Measurements from ENCODE around the gene PKD2.
A peak's percentile ranks its signal among the peaks of the same experiment; 100 is the strongest.
"Not testable (repeated sequence)": the region's sequence is repeated elsewhere in the genome, so short reads cannot be mapped to it uniquely, and the experiment has no call there.

The PKD2 gene

GRCh38 chr4:88097301-88097700 is 89.9 kb downstream of the PKD2 start:
- peaks cover 29 to 80% (median 43%) of the 10 kb centered on the region in 10 experiments for H3K4me1 ChIP-seq
- no peak overlapping the region for H3K9ac ChIP-seq
- no peaks in the 10 kb centered on the region for H4K20me1 ChIP-seq
- no peaks in the 10 kb centered on the region for H3K36me3 ChIP-seq
- H3K27ac ChIP-seq: peak overlapping the region in 3 of 11 experiments; percentile 6 to 70 (median 68); a peak in 4 of 22 replicates
- TF ChIP-seq Cebpa-rat (IDR thresholded peaks at IDR 0.05): no peak
- H3K27me3 ChIP-seq: no peaks in the 10 kb centered on the region
- no peak overlapping the region for H3K4me3 ChIP-seq
- peak overlapping the region in 7 of 11 experiments; percentile 2 to 54 (median 34); a peak in 12 of 22 replicates for H3K4me2 ChIP-seq
- H3K9me3 ChIP-seq (replicated peaks in 1 of 11): peaks cover 0 to 14% (median 0%) of the 10 kb centered on the region in 11 experiments; a peak in 3 of 22 replicates

- H4K20me1 ChIP-seq: no peaks in the 10 kb centered on the region
- TF ChIP-seq Cebpa-rat (IDR thresholded peaks at IDR 0.05): no peak
- no peaks in the 10 kb centered on the region for H3K36me3 ChIP-seq
- peak overlapping the region in 4 of 11 experiments; percentile 6 to 70 (median 46); a peak in 5 of 22 replicates for H3K27ac ChIP-seq
- H3K27me3 ChIP-seq: no peaks in the 10 kb centered on the region
- peaks cover 0 to 13% (median 0%) of the 10 kb centered on the region in 11 experiments; a peak in 3 of 22 replicates for H3K9me3 ChIP-seq (replicated peaks in 1 of 11)
- H3K4me1 ChIP-seq: peaks cover 29 to 76% (median 43%) of the 10 kb centered on the region in 10 experiments
- H3K4me2 ChIP-seq: peak overlapping the region in 7 of 11 experiments; percentile 2 to 54 (median 34); a peak in 12 of 22 replicates
- no peak overlapping the region for H3K9ac ChIP-seq
- no peak overlapping the region for H3K4me3 ChIP-seq
Measured at GRCh38 chr4:88097781-88098180, 90.3 kb downstream of the PKD2 start.

GRCh38 chr4:88098993-88099752 is 91.7 kb downstream of the PKD2 start:
- TF ChIP-seq Cebpa-rat (IDR thresholded peaks at IDR 0.05): no peak
- Histone ChIP-seq H3K9ac (peak overlapping the region in 5 of 11 experiments; percentile 12 to 61 (median 21); a peak in 5 of 22 replicates), H3K9me3 (replicated peaks in 1 of 11) (peaks cover 0 to 13% (median 0%) of the 10 kb centered on the region in 11 experiments; a peak in 3 of 22 replicates), H3K27me3 (no peaks in the 10 kb centered on the region), H3K36me3 (no peaks in the 10 kb centered on the region), H3K27ac (peak overlapping the region in 8 of 11 experiments; percentile 42 to 70 (median 60); a peak in 16 of 22 replicates), H3K4me1 (peaks cover 29 to 73% (median 43%) of the 10 kb centered on the region in 10 experiments), H3K4me3 (no peak overlapping the region), H3K4me2 (peak overlapping the region; percentile 38 to 70 (median 60)), H4K20me1 (no peaks in the 10 kb centered on the region)

- Histone ChIP-seq H4K20me1 (no peaks in the 10 kb centered on the region), H3K4me3 (no peak overlapping the region), H3K4me1 (peaks cover 29 to 62% (median 41%) of the 10 kb centered on the region in 10 experiments), H3K27me3 (no peaks in the 10 kb centered on the region), H3K27ac (peak overlapping the region in 4 of 11 experiments; percentile 33 to 68 (median 40); a peak in 5 of 22 replicates), H3K36me3 (no peaks in the 10 kb centered on the region), H3K9ac (no peak overlapping the region), H3K4me2 (peak overlapping the region; percentile 22 to 80 (median 62); a peak in 17 of 22 replicates), H3K9me3 (replicated peaks in 1 of 11) (peaks cover 0 to 5% (median 0%) of the 10 kb centered on the region in 11 experiments; a peak in 4 of 22 replicates)
- no peak for TF ChIP-seq Cebpa-rat (IDR thresholded peaks at IDR 0.05)
Measured at GRCh38 chr4:88101165-88101564, 93.7 kb downstream of the PKD2 start.

GRCh38 chr4:88102026-88102425 is 94.6 kb downstream of the PKD2 start:
- Histone ChIP-seq H3K9me3 (replicated peaks in 1 of 11) (peaks cover 0 to 5% (median 0%) of the 10 kb centered on the region in 11 experiments; a peak in 4 of 22 replicates), H3K27me3 (no peaks in the 10 kb centered on the region), H4K20me1 (no peaks in the 10 kb centered on the region), H3K4me1 (peaks cover 29 to 54% (median 39%) of the 10 kb centered on the region in 10 experiments), H3K27ac (no peak overlapping the region), H3K4me2 (peak overlapping the region in 4 of 11 experiments; percentile 32 to 80 (median 64); a peak in 10 of 22 replicates), H3K36me3 (no peaks in the 10 kb centered on the region), H3K9ac (no peak overlapping the region), H3K4me3 (no peak overlapping the region)
- no peak for TF ChIP-seq Cebpa-rat (IDR thresholded peaks at IDR 0.05)

- Histone ChIP-seq H3K9me3 (replicated peaks in 1 of 11) (no peaks in the 10 kb centered on the region; a peak in 2 of 22 replicates), H3K4me2 (no peak overlapping the region), H4K20me1 (no peaks in the 10 kb centered on the region), H3K36me3 (no peaks in the 10 kb centered on the region), H3K27ac (no peak overlapping the region), H3K4me3 (no peak overlapping the region), H3K4me1 (peaks cover 6 to 31% (median 19%) of the 10 kb centered on the region in 10 experiments; a peak in 17 of 20 replicates), H3K9ac (no peak overlapping the region), H3K27me3 (no peaks in the 10 kb centered on the region)
- TF ChIP-seq Cebpa-rat (IDR thresholded peaks at IDR 0.05): no peak
Measured at GRCh38 chr4:88104902-88105610, 97.6 kb downstream of the PKD2 start.

- no peaks in the 10 kb centered on the region for H3K27me3 ChIP-seq
- H3K9ac ChIP-seq: no peak overlapping the region
- no peak overlapping the region for H3K4me2 ChIP-seq
- no peaks in the 10 kb centered on the region for H4K20me1 ChIP-seq
- no peak overlapping the region for H3K27ac ChIP-seq
- H3K36me3 ChIP-seq: no peaks in the 10 kb centered on the region
- no peak for TF ChIP-seq Cebpa-rat (IDR thresholded peaks at IDR 0.05)
- H3K9me3 ChIP-seq (replicated peaks in 1 of 11): no peaks in the 10 kb centered on the region; a peak in 2 of 22 replicates
- peaks cover 6 to 19% (median 9%) of the 10 kb centered on the region in 10 experiments; a peak in 14 of 20 replicates for H3K4me1 ChIP-seq
- no peak overlapping the region for H3K4me3 ChIP-seq
Measured at GRCh38 chr4:88106205-88106604, 98.8 kb downstream of the PKD2 start.

- no peak overlapping the region for H3K9ac ChIP-seq
- 0 out of 22 replicates have a peak overlapping the region, but pooled peaks of 1 of the 11 experiments have one; percentile 4 for H3K4me2 ChIP-seq
- no peak for TF ChIP-seq Cebpa-rat (IDR thresholded peaks at IDR 0.05)
- no peaks in the 10 kb centered on the region; a peak in 1 of 22 replicates for H3K9me3 ChIP-seq (replicated peaks in 1 of 11)
- H3K4me1 ChIP-seq: peaks cover 0 to 11% (median 0%) of the 10 kb centered on the region in 10 experiments; a peak in 2 of 20 replicates
- no peaks in the 10 kb centered on the region for H4K20me1 ChIP-seq
- no peaks in the 10 kb centered on the region for H3K27me3 ChIP-seq
- H3K36me3 ChIP-seq: no peaks in the 10 kb centered on the region
- H3K4me3 ChIP-seq: no peak overlapping the region
- H3K27ac ChIP-seq: no peak overlapping the region; a peak in 1 of 22 replicates
Measured at GRCh38 chr4:88107406-88108107, 100.1 kb downstream of the PKD2 start.

GRCh38 chr4:88108108-88108465 is 100.7 kb downstream of the PKD2 start:
- H3K27me3 ChIP-seq; H4K20me1 ChIP-seq; H3K36me3 ChIP-seq; H3K9me3 ChIP-seq (replicated peaks in 1 of 11); H3K4me2 ChIP-seq; H3K9ac ChIP-seq; H3K4me3 ChIP-seq; H3K27ac ChIP-seq: not testable (repeated sequence)
- peaks cover 0 to 11% (median 0%) of the 10 kb centered on the region in 10 experiments; a peak in 2 of 20 replicates for H3K4me1 ChIP-seq
